K562 (cell line): ENCODE results near the gene OSGEPL1. TPM values are rescaled to one million over a fixed set of nuclear protein-coding genes. Genes with fewer than 3 reads are reported as not detected.

ENCODE experiments used
- BRD4 ChIP-seq: fragments of 200-600 bp; sonication (generic); IDR thresholded peaks from 2 replicates; pipeline ENCODE4 v1.6.1; 2017; ENCODE audit warnings: inconsistent platforms
- DNMT1 ChIP-seq: fragments of 450-650 bp; IDR thresholded peaks from 2 replicates; pipeline ENCODE4 v1.6.1; 2016; ENCODE audit warnings: antibody characterized with exemption, mild to moderate bottlenecking
- EGR1 ChIP-seq: fragments of 450-650 bp; conservative IDR thresholded peaks from 2 replicates; pipeline ENCODE4 v1.6.1; 2017; ENCODE audit warnings: mild to moderate bottlenecking
- ERF ChIP-seq: fragments of 450-650 bp; formaldehyde crosslinking; IDR thresholded peaks from 2 replicates; pipeline ENCODE4 v1.4.0; 2020; ENCODE audit warnings: mild to moderate bottlenecking, mixed read lengths
- ETV1 ChIP-seq: fragments of 450-650 bp; conservative IDR thresholded peaks from 2 replicates; pipeline ENCODE4 v1.6.1; 2016; ENCODE audit warnings: missing genetic modification characterization, control low read depth, low read depth, missing compliant biosample characterization
- FIP1L1 ChIP-seq: fragments of 200-400 bp; formaldehyde crosslinking; IDR thresholded peaks from 2 replicates; pipeline ENCODE4 v1.6.1; 2018; ENCODE audit warnings: mild to moderate bottlenecking, low read depth, low read length; ENCODE audit not compliant: poor library complexity, severe bottlenecking
- HDGF ChIP-seq: fragments of 450-650 bp; IDR thresholded peaks from 2 replicates; pipeline ENCODE4 v1.6.1; 2016
- HNRNPK ChIP-seq: fragments of 200-400 bp; formaldehyde crosslinking; IDR thresholded peaks from one replicate; pipeline ENCODE4 v1.6.1; 2018; ENCODE audit warnings: mild to moderate bottlenecking, low read depth, low read length; ENCODE audit not compliant: poor library complexity, severe bottlenecking
- POLR2B ChIP-seq: fragments of 450-650 bp; IDR thresholded peaks from 2 replicates; pipeline ENCODE4 v1.6.1; 2018; ENCODE audit warnings: low read depth; ENCODE audit not compliant: partially characterized antibody
- SREBF1 ChIP-seq: fragments of 150-350 bp; IDR thresholded peaks from 2 replicates; pipeline ENCODE4 v1.6.1; 2014; ENCODE audit warnings: antibody characterized with exemption, low read depth, low read length, borderline replicate concordance
- ZFP1 ChIP-seq: fragments of 450-650 bp; formaldehyde crosslinking; IDR thresholded peaks from 2 replicates; pipeline ENCODE4 v1.4.0; 2020; ENCODE audit warnings: mild to moderate bottlenecking, mixed read lengths
- ZNF717 ChIP-seq: fragments of 250-450 bp; sonication (Bioruptor Pico); IDR thresholded peaks from 2 replicates; pipeline ENCODE4 v1.5.0; 2021
- ZNF780A ChIP-seq: fragments of 250-450 bp; sonication (Bioruptor Pico); IDR thresholded peaks from 2 replicates; pipeline ENCODE4 v1.5.0; 2021; ENCODE audit warnings: mild to moderate bottlenecking
- ZNF785 ChIP-seq: fragments of 250-450 bp; sonication (Bioruptor Pico); IDR thresholded peaks from 2 replicates; pipeline ENCODE4 v1.4.0; 2020; ENCODE audit warnings: mild to moderate bottlenecking
- polyA plus RNA-seq, 8 experiments: library from polyadenylated mRNA; depleted of rRNA in 4 of 8; stranded (reverse) in 5 of 8; unstranded in 3 of 8; fragments of >200 nt; fragmentation: Nextera tagmentation in 2 of 8; fragmentation: Illumina TruSeq in 1 of 8; extraction: Ambion mirVana in 2 of 8; extraction: Trizol in 1 of 8; gene quantifications; 2 replicates each; pipeline versions ENCODE4 v1.2.1 to v1.2.3, GENCODE V29; 2011 to 2014; ENCODE audit warnings: inconsistent platforms in 1 of 8, missing spikeins in 1 of 8
- total RNA-seq, 7 experiments: library from RNA; depleted of rRNA in 6 of 7; stranded (reverse); fragments of >200 nt in 6 of 7; fragmentation: Illumina TruSeq in 2 of 7; extraction: Trizol in 2 of 7; gene quantifications; 2 replicates each; pipeline versions ENCODE4 v1.2.1 to v1.2.3, GENCODE V29; 2011 to 2021; ENCODE audit warnings: low replicate concordance in 1 of 7
- TF ChIP-seq, protein P1 (sequence below): sonication (generic); formaldehyde crosslinking; IDR thresholded peaks from 2 replicates; pipeline ENCODE4 v1.8.0; 2022; ENCODE audit warnings: missing genetic modification reagents, mild to moderate bottlenecking, borderline replicate concordance
- TF ChIP-seq, protein P2 (sequence below): fragments of 250-450 bp; sonication (Bioruptor Pico); IDR thresholded peaks from 2 replicates; pipeline ENCODE4 v1.9.0; 2021; ENCODE audit warnings: mild to moderate bottlenecking, inconsistent platforms
- TF ChIP-seq, protein P3 (sequence below): fragments of 450-650 bp; IDR thresholded peaks from 2 replicates; pipeline ENCODE4 v1.6.1; 2017; ENCODE audit warnings: antibody characterized with exemption, mild to moderate bottlenecking
- TF ChIP-seq, protein P4 (sequence below): fragments of 450-650 bp; formaldehyde crosslinking; IDR thresholded peaks from 2 replicates; pipeline ENCODE4 v1.4.0; 2020; ENCODE audit warnings: mild to moderate bottlenecking, moderate library complexity

OSGEPL1 gene
- total and polyA plus RNA-seq, 9 of the 15 experiments (the other 6 are each of a cell fraction or from before 2014, with no cell fraction given), result 2.5 to 10.8 (median 6.5) TPM

DNA sequence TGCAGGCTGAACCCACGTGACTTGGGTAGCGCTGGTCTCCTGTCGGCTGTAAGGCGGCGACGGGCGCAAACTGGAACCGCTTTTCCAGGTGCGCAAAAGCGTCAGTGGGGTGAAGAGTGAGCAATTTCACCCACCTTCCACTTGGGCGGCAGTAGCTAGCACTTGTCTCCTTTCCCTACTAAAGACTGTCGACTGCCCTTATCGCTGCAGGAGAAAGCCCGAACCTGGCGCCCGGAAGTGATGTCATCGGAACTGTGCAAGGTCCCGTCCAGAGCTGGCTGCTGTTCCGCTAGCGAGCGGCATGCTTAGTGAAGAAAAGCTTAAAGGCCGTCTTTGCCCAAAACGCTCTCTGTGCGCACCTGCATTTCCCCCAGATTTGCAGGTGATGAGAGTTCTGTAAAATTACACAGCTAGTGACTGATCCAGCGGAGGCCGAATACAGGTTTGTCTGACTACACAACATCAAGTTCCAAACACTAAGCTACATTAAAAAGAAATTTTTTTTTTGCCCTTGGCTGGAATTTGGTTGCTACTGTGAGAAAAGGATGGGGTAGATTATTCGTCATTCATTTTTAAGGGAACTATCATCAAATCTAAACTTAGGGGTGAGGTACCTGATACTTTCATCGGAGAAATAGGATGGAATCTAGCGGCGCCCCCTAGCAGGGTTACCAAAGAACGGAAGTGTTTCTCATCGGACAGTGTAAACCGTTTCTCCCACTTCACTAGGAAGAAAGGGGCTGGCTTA, at the start of gene OSGEPL1 (continued):
- TF ChIP-seq, protein P1, sequence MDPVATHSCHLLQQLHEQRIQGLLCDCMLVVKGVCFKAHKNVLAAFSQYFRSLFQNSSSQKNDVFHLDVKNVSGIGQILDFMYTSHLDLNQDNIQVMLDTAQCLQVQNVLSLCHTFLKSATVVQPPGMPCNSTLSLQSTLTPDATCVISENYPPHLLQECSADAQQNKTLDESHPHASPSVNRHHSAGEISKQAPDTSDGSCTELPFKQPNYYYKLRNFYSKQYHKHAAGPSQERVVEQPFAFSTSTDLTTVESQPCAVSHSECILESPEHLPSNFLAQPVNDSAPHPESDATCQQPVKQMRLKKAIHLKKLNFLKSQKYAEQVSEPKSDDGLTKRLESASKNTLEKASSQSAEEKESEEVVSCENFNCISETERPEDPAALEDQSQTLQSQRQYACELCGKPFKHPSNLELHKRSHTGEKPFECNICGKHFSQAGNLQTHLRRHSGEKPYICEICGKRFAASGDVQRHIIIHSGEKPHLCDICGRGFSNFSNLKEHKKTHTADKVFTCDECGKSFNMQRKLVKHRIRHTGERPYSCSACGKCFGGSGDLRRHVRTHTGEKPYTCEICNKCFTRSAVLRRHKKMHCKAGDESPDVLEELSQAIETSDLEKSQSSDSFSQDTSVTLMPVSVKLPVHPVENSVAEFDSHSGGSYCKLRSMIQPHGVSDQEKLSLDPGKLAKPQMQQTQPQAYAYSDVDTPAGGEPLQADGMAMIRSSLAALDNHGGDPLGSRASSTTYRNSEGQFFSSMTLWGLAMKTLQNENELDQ (CRISPR knock-in tag), result no peak
- no peak for TF ChIP-seq ZFP1
- TF ChIP-seq EGR1, result no peak
- TF ChIP-seq HNRNPK, result no peak
- no peak for TF ChIP-seq ZNF717 (CRISPR knock-in tag)
- TF ChIP-seq ZNF780A, result no peak
- TF ChIP-seq ETV1, result peak; percentile 89
- TF ChIP-seq, protein P2, sequence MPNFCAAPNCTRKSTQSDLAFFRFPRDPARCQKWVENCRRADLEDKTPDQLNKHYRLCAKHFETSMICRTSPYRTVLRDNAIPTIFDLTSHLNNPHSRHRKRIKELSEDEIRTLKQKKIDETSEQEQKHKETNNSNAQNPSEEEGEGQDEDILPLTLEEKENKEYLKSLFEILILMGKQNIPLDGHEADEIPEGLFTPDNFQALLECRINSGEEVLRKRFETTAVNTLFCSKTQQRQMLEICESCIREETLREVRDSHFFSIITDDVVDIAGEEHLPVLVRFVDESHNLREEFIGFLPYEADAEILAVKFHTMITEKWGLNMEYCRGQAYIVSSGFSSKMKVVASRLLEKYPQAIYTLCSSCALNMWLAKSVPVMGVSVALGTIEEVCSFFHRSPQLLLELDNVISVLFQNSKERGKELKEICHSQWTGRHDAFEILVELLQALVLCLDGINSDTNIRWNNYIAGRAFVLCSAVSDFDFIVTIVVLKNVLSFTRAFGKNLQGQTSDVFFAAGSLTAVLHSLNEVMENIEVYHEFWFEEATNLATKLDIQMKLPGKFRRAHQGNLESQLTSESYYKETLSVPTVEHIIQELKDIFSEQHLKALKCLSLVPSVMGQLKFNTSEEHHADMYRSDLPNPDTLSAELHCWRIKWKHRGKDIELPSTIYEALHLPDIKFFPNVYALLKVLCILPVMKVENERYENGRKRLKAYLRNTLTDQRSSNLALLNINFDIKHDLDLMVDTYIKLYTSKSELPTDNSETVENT, result no peak
- TF ChIP-seq SREBF1, result no peak
- peak; percentile 71 for TF ChIP-seq POLR2B
- no peak for TF ChIP-seq DNMT1
- no peak for TF ChIP-seq BRD4
- TF ChIP-seq, protein P3, sequence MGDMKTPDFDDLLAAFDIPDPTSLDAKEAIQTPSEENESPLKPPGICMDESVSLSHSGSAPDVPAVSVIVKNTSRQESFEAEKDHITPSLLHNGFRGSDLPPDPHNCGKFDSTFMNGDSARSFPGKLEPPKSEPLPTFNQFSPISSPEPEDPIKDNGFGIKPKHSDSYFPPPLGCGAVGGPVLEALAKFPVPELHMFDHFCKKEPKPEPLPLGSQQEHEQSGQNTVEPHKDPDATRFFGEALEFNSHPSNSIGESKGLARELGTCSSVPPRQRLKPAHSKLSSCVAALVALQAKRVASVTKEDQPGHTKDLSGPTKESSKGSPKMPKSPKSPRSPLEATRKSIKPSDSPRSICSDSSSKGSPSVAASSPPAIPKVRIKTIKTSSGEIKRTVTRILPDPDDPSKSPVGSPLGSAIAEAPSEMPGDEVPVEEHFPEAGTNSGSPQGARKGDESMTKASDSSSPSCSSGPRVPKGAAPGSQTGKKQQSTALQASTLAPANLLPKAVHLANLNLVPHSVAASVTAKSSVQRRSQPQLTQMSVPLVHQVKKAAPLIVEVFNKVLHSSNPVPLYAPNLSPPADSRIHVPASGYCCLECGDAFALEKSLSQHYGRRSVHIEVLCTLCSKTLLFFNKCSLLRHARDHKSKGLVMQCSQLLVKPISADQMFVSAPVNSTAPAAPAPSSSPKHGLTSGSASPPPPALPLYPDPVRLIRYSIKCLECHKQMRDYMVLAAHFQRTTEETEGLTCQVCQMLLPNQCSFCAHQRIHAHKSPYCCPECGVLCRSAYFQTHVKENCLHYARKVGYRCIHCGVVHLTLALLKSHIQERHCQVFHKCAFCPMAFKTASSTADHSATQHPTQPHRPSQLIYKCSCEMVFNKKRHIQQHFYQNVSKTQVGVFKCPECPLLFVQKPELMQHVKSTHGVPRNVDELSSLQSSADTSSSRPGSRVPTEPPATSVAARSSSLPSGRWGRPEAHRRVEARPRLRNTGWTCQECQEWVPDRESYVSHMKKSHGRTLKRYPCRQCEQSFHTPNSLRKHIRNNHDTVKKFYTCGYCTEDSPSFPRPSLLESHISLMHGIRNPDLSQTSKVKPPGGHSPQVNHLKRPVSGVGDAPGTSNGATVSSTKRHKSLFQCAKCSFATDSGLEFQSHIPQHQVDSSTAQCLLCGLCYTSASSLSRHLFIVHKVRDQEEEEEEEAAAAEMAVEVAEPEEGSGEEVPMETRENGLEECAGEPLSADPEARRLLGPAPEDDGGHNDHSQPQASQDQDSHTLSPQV, result no peak
- no peak for TF ChIP-seq ERF
- no peak for TF ChIP-seq ZNF785
- TF ChIP-seq, protein P4, sequence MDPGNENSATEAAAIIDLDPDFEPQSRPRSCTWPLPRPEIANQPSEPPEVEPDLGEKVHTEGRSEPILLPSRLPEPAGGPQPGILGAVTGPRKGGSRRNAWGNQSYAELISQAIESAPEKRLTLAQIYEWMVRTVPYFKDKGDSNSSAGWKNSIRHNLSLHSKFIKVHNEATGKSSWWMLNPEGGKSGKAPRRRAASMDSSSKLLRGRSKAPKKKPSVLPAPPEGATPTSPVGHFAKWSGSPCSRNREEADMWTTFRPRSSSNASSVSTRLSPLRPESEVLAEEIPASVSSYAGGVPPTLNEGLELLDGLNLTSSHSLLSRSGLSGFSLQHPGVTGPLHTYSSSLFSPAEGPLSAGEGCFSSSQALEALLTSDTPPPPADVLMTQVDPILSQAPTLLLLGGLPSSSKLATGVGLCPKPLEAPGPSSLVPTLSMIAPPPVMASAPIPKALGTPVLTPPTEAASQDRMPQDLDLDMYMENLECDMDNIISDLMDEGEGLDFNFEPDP, result no peak
- TF ChIP-seq HDGF, result no peak
- no peak for TF ChIP-seq FIP1L1
